NCI-H2107 treated with DMSO at 0.1 percent for 48 hours (cell line): ENCODE data around the gene VASH1.
A peak's percentile ranks its signal among the peaks of the same experiment; 100 is the strongest.

ENCODE experiments used
- DNase-seq: peaks from one replicate; lab custom pipeline; 2025; ENCODE audit not compliant: unreplicated experiment; lab: John Stamatoyannopoulos, UW

The VASH1 gene

GRCh38 chr14:76771437-76771980 is 10.2 kb downstream of the VASH1 start:
- no peak for DNase-seq

GRCh38 chr14:76772300-76773187 is 11.3 kb downstream of the VASH1 start:
- DNase-seq: no peak

GRCh38 chr14:76773188-76773885 is 12.1 kb downstream of the VASH1 start:
- no peak for DNase-seq

- no peak for DNase-seq
Observed at GRCh38 chr14:76773956-76774820, 12.9 kb downstream of the VASH1 start.

GRCh38 chr14:76774821-76775694 is 13.8 kb downstream of the VASH1 start:
- DNase-seq: no peak

- DNase-seq: no peak
Observed at GRCh38 chr14:76775695-76776427, 14.6 kb downstream of the VASH1 start.

GRCh38 chr14:76776428-76777251 is 15.4 kb downstream of the VASH1 start:
- peak; percentile 42 for DNase-seq

- DNase-seq: no peak
Observed at GRCh38 chr14:76777721-76778120, 16.5 kb downstream of the VASH1 start.

DNA sequence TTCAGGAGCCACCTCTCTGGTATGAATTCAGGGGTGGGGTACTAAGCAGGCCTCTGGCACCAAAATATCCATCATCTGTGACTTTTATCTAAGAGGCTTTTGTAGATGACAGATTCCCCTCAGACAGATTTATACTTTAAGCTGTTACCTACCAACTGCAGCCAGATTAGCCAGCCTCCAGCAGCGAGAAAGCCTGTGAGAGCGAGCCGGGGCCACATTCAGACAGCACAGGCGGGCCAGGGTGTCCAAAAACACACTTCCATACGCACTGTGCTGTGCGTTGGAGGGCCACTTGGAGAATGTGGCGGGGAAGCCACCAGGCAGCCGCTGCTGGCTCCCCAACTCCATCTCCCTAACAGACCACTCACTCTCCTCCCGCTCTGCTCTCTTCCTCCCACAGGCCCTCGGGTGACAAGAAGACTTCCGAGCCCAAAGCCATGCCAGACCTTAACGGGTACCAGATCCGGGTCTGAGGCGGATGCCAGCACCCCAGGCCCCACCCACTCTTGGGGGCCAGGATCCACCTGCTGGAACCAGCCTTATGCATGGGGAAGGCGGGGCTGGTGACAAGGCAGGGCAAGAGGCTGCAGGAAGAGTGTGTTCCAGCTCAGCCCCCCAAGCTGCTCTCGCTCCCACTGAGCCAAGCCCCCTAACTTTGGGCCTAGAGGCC is 17.4 kb downstream of the VASH1 start:
- no peak for DNase-seq

DNA sequence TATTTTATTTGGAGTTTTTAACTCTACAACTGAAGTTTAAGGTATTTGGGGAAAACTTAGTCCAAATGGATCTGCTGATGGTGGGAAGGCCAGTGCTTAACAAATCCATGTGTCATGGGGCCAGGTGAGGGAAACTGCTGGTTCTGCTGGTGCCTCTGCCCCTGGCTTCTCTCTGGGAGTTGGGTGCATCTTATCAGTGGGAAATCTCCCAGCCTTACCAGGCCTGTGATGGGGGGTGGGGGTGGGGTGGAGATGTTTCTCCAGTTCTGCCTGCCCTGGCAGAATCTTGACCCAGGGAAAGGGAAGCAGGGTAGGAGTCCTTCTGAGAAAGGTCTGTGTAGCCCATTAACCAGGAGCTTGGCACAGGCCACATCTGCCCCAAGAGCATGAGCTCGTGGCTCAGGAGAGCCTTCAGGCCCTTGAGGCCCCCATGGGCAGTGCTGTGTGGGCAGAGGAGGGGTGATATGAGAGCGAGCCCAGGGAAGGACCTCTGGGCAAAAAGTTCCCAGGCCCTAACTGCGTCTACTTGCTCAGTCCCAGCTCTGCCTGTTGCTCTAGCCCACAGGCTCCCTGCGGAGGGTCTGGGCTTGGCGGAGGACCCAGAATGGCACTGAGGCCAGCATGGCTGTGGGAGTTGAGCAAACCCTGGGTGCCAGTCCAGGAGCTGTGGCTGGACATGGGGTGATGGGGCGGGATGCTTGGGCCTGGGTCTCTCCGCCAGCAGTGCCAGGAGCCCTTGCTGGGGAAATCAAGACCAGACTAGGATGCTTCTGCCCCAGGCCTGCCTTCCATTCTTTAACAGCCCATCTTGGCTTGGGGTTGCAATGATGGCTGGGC is 18.2 kb downstream of the VASH1 start:
- no peak for DNase-seq

GRCh38 chr14:76780058-76780345 is 18.7 kb downstream of the VASH1 start:
- no peak for DNase-seq

- no peak for DNase-seq
Observed at GRCh38 chr14:76780360-76780759, 19.1 kb downstream of the VASH1 start.

- DNase-seq: no peak
Observed at GRCh38 chr14:76780875-76781647, 19.8 kb downstream of the VASH1 start.

DNA sequence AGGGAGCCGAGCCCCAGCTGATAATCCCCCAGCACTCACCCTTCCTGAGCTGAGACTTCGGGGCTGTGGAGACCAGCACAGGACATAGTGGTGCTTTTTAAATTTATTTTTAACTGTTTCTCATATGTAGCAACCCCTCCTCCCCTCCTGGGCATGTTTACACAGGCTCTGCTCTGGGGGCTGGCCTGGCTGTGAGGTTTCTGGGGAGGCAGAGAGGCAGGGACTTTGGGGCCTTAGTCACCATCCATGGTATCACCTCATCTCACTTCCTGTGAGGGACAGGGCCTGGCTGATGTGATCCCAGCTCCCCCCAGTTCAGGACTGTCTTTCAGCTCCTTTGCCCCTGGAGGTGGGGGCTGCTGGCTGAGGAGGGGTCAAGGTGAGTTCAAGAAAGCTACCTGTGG is 20.4 kb downstream of the VASH1 start:
- no peak for DNase-seq

- no peak for DNase-seq
Observed at GRCh38 chr14:76782115-76782884, 21.0 kb downstream of the VASH1 start.
